ENCODE measurements around the gene PPM1F.
"Not testable (repeated sequence)": the region's sequence is repeated elsewhere in the genome, so short reads cannot be mapped to it uniquely, and the experiment has no call there.

PPM1F gene

GRCh38 chr22:21883930-21884329 is 68.7 kb downstream of the PPM1F start:
- DNase-seq: not testable (repeated sequence)

GRCh38 chr22:21882754-21883333 is 69.8 kb downstream of the PPM1F start:
- DNase-seq: not testable (repeated sequence)

- DNase-seq: no peak
These were observed 70.6 kb downstream of the PPM1F start for GRCh38 chr22:21881841-21882753.

- peak; percentile 28 for DNase-seq
These were observed 76.0 kb downstream of the PPM1F start for GRCh38 chr22:21876486-21877176.

GRCh38 chr22:21874953-21875352 is 77.7 kb downstream of the PPM1F start:
- not testable (repeated sequence) for DNase-seq

GRCh38 chr22:21873619-21874018 is 79.0 kb downstream of the PPM1F start:
- no peak for DNase-seq

GRCh38 chr22:21872741-21873140 is 79.9 kb downstream of the PPM1F start:
- not testable (repeated sequence) for DNase-seq
